K562 (cell line): ENCODE data around the gene EGFL7. TPM values are rescaled to one million over a fixed set of nuclear protein-coding genes. Genes with fewer than 3 reads are reported as not detected.

Source experiments
- CBFA2T3 ChIP-seq: fragments of 450-650 bp; IDR thresholded peaks from 2 replicates; pipeline ENCODE4 v1.6.1; 2017
- KDM5B ChIP-seq: fragments of 200-600 bp; sonication (generic); IDR thresholded peaks from 2 replicates; pipeline ENCODE4 v1.6.1; 2012; ENCODE audit warnings: low read depth, mild to moderate bottlenecking, moderate library complexity, low read length, control low read depth, inconsistent platforms; ENCODE audit not compliant: insufficient replicate concordance
- MECOM ChIP-seq: fragments of 250-450 bp; sonication (Bioruptor Pico); IDR thresholded peaks from 2 replicates; pipeline ENCODE4 v1.8.0; 2022; ENCODE audit warnings: inconsistent platforms
- NCOR1 ChIP-seq: fragments of 450-650 bp; IDR thresholded peaks from 2 replicates; pipeline ENCODE4 v1.6.1; 2016; ENCODE audit warnings: mild to moderate bottlenecking, moderate library complexity
- NR4A1 ChIP-seq, 2 experiments: fragments of 250-450 bp in 1 of 2; fragments of 450-650 bp in 1 of 2; sonication (Bioruptor Pico) in 1 of 2; IDR thresholded peaks; 2 replicates each; pipeline versions ENCODE4 v1.4.0 to v1.6.1; 2016 to 2020; ENCODE audit warnings: mild to moderate bottlenecking in 2 of 2, missing compliant biosample characterization in 1 of 2, missing genetic modification characterization in 1 of 2, moderate library complexity in 1 of 2
- PML ChIP-seq: IDR thresholded peaks from 2 replicates; pipeline ENCODE4 v1.6.1; 2012; ENCODE audit warnings: low read length, inconsistent platforms
- POLR2AphosphoS2 ChIP-seq: IDR thresholded peaks from 2 replicates; pipeline ENCODE4 v1.6.1; 2012; ENCODE audit warnings: low read length, improper control_type of control experiment
- SIRT6 ChIP-seq: IDR thresholded peaks from one replicate; pipeline ENCODE4 v1.6.1; 2012; ENCODE audit warnings: low read depth, mild to moderate bottlenecking, control low read depth, inconsistent platforms, low read length, moderate library complexity
- SMARCE1 ChIP-seq: fragments of 450-650 bp; IDR thresholded peaks from 2 replicates; pipeline ENCODE4 v1.7.1; 2016; ENCODE audit warnings: mild to moderate bottlenecking
- THAP12 ChIP-seq: fragments of 250-450 bp; sonication (Bioruptor Pico); IDR thresholded peaks from 2 replicates; pipeline ENCODE4 v1.9.0; 2021; ENCODE audit warnings: mild to moderate bottlenecking, inconsistent platforms
- ZNF407 ChIP-seq: fragments of 450-650 bp; IDR thresholded peaks from 2 replicates; pipeline ENCODE4 v1.6.1; 2016; ENCODE audit warnings: low read depth
- polyA plus RNA-seq, 8 experiments: library from polyadenylated mRNA; depleted of rRNA in 4 of 8; stranded (reverse) in 5 of 8; unstranded in 3 of 8; fragments of >200 nt; fragmentation: Nextera tagmentation in 2 of 8; fragmentation: Illumina TruSeq in 1 of 8; extraction: Ambion mirVana in 2 of 8; extraction: Trizol in 1 of 8; gene quantifications; 2 replicates each; pipeline versions ENCODE4 v1.2.1 to v1.2.3, GENCODE V29; 2011 to 2014; ENCODE audit warnings: inconsistent platforms in 1 of 8, missing spikeins in 1 of 8
- total RNA-seq, 7 experiments: library from RNA; depleted of rRNA in 6 of 7; stranded (reverse); fragments of >200 nt in 6 of 7; fragmentation: Illumina TruSeq in 2 of 7; extraction: Trizol in 2 of 7; gene quantifications; 2 replicates each; pipeline versions ENCODE4 v1.2.1 to v1.2.3, GENCODE V29; 2011 to 2021; ENCODE audit warnings: low replicate concordance in 1 of 7
- TF ChIP-seq, protein P1 (sequence below): fragments of 450-650 bp; conservative IDR thresholded peaks from 2 replicates; pipeline ENCODE4 v1.6.1; 2016; ENCODE audit warnings: missing genetic modification characterization, low read depth, mild to moderate bottlenecking, missing compliant biosample characterization, moderate library complexity
- TF ChIP-seq, protein P2 (sequence below): fragments of 250-450 bp; sonication (Bioruptor Pico); IDR thresholded peaks from 2 replicates; pipeline ENCODE4 v1.4.0; 2020; ENCODE audit warnings: mild to moderate bottlenecking

The EGFL7 gene
- total and polyA plus RNA-seq, 9 of the 15 experiments (the other 6 are each of a cell fraction or from before 2014, with no cell fraction given), result 1.5 to 286 (median 55.5) TPM

GRCh38 chr9:136673088-136673974 lies 10.6 kb downstream of the EGFL7 start (continued):
- TF ChIP-seq, protein P1, sequence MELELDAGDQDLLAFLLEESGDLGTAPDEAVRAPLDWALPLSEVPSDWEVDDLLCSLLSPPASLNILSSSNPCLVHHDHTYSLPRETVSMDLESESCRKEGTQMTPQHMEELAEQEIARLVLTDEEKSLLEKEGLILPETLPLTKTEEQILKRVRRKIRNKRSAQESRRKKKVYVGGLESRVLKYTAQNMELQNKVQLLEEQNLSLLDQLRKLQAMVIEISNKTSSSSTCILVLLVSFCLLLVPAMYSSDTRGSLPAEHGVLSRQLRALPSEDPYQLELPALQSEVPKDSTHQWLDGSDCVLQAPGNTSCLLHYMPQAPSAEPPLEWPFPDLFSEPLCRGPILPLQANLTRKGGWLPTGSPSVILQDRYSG (tag), result no peak
- no peak; the same call in none of the 2 replicates for TF ChIP-seq NCOR1
- TF ChIP-seq, protein P2, sequence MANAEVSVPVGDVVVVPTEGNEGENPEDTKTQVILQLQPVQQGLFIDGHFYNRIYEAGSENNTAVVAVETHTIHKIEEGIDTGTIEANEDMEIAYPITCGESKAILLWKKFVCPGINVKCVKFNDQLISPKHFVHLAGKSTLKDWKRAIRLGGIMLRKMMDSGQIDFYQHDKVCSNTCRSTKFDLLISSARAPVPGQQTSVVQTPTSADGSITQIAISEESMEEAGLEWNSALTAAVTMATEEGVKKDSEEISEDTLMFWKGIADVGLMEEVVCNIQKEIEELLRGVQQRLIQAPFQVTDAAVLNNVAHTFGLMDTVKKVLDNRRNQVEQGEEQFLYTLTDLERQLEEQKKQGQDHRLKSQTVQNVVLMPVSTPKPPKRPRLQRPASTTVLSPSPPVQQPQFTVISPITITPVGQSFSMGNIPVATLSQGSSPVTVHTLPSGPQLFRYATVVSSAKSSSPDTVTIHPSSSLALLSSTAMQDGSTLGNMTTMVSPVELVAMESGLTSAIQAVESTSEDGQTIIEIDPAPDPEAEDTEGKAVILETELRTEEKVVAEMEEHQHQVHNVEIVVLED (CRISPR knock-in tag), result no peak
- no peak for TF ChIP-seq THAP12 (CRISPR knock-in tag)
- TF ChIP-seq SMARCE1, result no peak
- TF ChIP-seq SIRT6, result peak; percentile 91
- TF ChIP-seq CBFA2T3, result no peak
- TF ChIP-seq ZNF407, result no peak
- peak; percentile 49 for TF ChIP-seq KDM5B
- no peak; the same call in 1 of the 2 replicates for TF ChIP-seq PML
- no peak for TF ChIP-seq NR4A1 (CRISPR knock-in tag; IDR thresholded peaks at IDR 0.05)
- TF ChIP-seq NR4A1 (tag; IDR thresholded peaks at IDR 0.05), result no peak
- TF ChIP-seq MECOM (CRISPR knock-in tag), result no peak
- peak; percentile 82 for TF ChIP-seq POLR2AphosphoS2
